RWPE1 (cell line): ENCODE measurements around the gene PNMT.

Experiments
- CTCF ChIA-PET: fragments of 350-600 bp; sonication (Branson Sonifier 250); formaldehyde crosslinking; extraction: SDS; loops from one replicate; lab custom pipeline; 2021; lab: Yijun Ruan, JAX
- POLR2A ChIA-PET: fragments of 400-600 bp; formaldehyde crosslinking; extraction: SDS; loops from one replicate; lab custom pipeline; 2020; ENCODE audit warnings: antibody characterized with exemption; ENCODE audit not compliant: low non-redundant PET; lab: Yijun Ruan, JAX
- DNase-seq: peaks from one replicate; pipeline ENCODE4 v3.0.0; 2012; ENCODE audit warnings: low spot score
- H3K27ac ChIP-seq: fragments of 450-650 bp; 2 replicates; pipeline ENCODE4 v1.5.1; 2017
- TF ChIP-seq, protein P1 (sequence below): fragments of 450-650 bp; conservative IDR thresholded peaks from 2 replicates; pipeline ENCODE4 v1.5.1; 2017; ENCODE audit warnings: low read depth, mild to moderate bottlenecking

Gene PNMT

DNA sequence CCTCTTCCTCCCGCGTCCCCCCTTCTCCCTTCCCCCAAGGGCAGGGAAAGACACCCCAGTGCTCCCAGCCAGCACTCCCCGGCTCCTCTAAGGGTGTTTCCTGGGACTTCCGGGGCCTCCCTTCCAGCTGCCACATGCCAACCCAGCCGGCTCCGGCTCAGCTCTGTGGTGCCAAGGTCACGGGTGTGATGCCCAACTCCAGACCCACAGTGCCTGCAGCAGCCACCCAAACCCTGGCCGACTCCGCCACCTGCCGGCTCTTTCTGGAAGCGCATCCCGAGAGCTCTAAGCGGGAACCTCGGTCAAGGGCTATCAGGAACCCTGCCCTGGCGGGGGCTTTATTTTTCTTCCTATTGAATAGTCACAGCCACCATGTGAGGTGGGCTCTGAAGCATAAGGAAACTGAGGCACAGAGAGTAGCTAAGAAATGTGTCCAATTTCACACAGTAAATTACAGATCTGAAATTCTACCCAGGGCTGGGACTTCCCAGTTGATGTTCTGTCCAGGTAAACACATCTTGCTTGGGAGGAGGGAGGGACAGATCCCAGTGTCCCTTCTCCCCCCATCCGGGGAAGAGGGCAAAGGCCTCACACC is 44.8 kb upstream of the PNMT start:
- H3K27ac ChIP-seq, result no peak overlapping the region
- peak; percentile 68 for DNase-seq
- ChIA-PET POLR2A (no interaction called here), CTCF (interaction anchor here (0.6 to 5.0 kb wide), 29 partner anchors 9 to 700 kb away, joined by 3 to 66 read pairs (median 4); partner anchors contain the start of genes ERBB2 and PNMT)
- TF ChIP-seq, protein P1, sequence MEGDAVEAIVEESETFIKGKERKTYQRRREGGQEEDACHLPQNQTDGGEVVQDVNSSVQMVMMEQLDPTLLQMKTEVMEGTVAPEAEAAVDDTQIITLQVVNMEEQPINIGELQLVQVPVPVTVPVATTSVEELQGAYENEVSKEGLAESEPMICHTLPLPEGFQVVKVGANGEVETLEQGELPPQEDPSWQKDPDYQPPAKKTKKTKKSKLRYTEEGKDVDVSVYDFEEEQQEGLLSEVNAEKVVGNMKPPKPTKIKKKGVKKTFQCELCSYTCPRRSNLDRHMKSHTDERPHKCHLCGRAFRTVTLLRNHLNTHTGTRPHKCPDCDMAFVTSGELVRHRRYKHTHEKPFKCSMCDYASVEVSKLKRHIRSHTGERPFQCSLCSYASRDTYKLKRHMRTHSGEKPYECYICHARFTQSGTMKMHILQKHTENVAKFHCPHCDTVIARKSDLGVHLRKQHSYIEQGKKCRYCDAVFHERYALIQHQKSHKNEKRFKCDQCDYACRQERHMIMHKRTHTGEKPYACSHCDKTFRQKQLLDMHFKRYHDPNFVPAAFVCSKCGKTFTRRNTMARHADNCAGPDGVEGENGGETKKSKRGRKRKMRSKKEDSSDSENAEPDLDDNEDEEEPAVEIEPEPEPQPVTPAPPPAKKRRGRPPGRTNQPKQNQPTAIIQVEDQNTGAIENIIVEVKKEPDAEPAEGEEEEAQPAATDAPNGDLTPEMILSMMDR, result peak; percentile 93

DNA sequence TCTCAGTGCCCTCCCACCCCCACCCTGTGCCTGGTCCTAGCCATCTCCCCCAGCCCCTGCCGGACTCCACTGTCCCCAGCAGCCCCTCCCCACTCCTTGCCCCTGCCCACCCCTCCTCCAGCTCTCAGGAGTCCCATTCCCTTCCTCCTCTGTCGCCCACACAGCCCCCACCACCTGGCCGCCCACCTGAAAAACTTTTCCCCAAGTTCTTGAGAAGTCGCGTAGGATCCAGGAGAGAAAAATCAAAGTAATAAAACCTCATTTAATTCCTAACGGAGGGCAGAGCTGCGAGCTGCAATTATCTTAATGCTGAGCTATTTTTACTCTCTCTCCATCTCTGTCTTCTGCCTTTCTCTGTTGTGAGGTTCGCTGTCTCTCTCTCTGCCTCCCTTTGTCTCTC is 43.9 kb upstream of the PNMT start:
- no peak for DNase-seq
- CTCF ChIA-PET, result interaction anchor here (0.7 to 5.0 kb wide), 3 partner anchors 9 to 458 kb away, joined by 4 to 66 read pairs (median 22); no protein-coding TSS in a partner anchor
- POLR2A ChIA-PET, result no interaction called here
- TF ChIP-seq, protein P1, result no peak
- no peak overlapping the region for H3K27ac ChIP-seq

DNA sequence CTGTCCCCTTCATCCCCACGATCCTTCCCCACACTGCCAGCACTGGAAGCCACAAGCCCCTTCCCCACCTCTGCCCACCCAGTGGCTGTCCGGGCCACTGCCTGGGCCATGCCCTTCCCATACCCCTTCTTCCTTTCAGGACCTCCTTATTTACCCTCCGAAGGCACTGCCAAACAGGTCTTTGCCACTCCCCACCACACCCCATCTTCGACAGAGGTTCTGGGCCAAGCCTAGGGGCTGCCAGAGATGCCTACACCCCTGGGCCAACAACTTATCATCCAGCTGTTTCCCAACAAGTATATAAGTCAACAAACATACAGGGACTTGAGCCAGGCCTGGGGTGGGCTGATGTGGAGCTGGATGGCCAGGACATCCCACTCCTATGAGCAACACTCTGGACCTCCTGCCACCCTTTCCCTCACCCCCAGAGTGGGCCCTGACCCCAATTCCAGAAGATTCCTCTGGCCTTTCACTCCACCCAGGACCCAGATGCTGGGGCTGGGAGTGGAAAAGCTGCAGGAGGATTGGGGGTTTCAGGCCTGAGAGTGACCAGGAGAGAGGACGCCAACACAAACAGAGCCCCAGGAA is 43.0 kb upstream of the PNMT start:
- no peak for DNase-seq
- ChIA-PET CTCF (interaction anchor here (0.5 to 5.0 kb wide), 5 partner anchors 8 to 459 kb away, joined by 3 to 66 read pairs (median 4); no protein-coding TSS in a partner anchor), POLR2A (interaction anchor here (0.7 kb wide), 1 partner anchor 63 kb away, joined by 3 read pairs; no protein-coding TSS in a partner anchor)
- peak overlapping the region; percentile 50 for H3K27ac ChIP-seq
- TF ChIP-seq, protein P1, result no peak

DNA sequence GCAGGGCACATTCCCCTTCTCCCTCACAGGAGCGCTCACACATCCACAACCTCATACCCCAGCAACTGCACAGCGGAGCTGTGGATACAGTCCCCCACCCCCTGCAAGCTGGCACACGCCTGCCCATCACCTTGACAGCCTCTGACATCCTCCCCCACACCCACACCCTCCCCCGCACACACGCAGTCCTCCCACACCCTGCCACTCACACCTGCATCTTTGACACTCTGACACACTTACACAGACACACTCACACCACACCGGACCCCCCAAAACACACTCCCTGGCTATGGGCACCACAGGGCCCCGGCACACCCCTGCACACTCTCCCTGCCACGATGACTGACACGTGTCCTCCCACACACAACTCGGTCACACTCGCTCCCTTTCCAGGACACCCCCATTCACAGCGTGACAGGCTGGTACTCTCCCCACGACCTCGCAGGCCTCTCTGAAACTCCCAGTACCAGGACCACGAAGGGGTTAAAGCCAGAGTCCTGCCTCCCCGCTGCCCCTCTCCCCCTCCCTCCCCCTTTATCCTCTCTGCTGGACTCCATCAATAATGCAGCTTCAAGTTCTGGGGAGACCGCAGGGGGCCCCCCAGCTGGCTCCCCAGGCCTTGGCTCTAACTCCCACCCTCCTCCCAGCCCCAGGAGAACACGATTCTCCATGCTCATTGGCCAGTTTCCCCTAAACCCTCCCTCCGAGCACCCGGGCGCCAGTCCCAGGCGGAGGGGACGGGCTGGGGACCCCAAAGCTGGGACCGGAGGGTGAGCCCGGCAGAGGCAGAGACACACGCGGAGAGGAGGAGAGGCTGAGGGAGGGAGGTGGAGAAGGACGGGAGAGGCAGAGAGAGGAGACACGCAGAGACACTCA is 41.8 kb upstream of the PNMT start, which contains the start of gene PPP1R1B:
Gene PPP1R1B, plus strand, starts transcription at position 782 of the 876 bp plus-strand sequence. CDS start 441 bp downstream, outside the sequence.
- CTCF ChIA-PET, result interaction anchor here (0.5 to 5.0 kb wide), 5 partner anchors 7 to 1400 kb away, joined by 3 to 66 read pairs (median 4); partner anchors contain the start of gene KRTAP1-5
- H3K27ac ChIP-seq, result peak within 1 kb of the TSS; percentile 50
- POLR2A ChIA-PET, result no interaction called here
- DNase-seq, result no peak
- TF ChIP-seq, protein P1, result no peak

DNA sequence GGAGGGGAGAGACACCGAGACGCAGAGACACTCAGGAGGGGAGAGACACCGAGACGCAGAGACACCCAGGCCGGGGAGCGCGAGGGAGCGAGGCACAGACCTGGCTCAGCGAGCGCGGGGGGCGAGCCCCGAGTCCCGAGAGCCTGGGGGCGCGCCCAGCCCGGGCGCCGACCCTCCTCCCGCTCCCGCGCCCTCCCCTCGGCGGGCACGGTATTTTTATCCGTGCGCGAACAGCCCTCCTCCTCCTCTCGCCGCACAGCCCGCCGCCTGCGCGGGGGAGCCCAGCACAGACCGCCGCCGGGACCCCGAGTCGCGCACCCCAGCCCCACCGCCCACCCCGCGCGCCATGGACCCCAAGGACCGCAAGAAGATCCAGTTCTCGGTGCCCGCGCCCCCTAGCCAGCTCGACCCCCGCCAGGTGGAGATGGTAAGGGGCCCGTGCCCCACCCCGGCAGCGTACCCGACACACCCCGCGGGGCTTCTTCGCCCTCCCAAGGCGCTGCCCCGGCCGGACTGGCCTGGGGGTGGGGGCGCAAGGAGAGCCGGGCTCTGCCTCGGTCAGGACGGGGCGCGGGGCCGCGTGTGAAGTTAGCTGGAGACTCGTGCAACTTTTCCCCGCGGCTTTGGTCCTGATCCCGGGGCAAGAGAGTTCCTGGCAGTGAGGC is 41.1 kb upstream of the PNMT start:
- no peak for DNase-seq
- H3K27ac ChIP-seq, result no peak overlapping the region
- POLR2A ChIA-PET, result no interaction called here
- TF ChIP-seq, protein P1, result no peak
- CTCF ChIA-PET, result interaction anchor here (0.6 kb wide), 1 partner anchor 1400 kb away, joined by 3 read pairs; the partner anchor contains the start of gene KRTAP1-5
